ENCODE results near the gene RERE.

DNA sequence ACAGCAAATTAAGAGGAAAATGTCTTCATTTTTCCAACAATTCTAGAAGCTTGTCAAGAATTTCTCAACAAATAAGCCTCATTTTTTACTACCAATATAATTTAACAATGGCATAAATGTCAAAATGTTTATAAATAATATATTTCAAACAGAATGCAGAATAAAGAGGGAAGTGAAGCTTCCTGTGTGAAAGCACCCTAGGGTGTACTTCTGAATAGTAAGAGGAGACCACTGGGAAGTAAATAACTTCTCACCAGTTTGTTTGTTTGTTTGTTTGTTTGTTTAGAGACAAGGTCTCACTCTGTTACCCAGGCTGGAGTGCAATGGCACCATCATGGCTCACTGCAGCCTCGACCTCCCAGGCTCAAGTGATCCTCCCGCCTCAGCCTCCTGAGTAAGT is 255.2 kb downstream of the RERE start:
- TF ChIP-seq, protein P1, sequence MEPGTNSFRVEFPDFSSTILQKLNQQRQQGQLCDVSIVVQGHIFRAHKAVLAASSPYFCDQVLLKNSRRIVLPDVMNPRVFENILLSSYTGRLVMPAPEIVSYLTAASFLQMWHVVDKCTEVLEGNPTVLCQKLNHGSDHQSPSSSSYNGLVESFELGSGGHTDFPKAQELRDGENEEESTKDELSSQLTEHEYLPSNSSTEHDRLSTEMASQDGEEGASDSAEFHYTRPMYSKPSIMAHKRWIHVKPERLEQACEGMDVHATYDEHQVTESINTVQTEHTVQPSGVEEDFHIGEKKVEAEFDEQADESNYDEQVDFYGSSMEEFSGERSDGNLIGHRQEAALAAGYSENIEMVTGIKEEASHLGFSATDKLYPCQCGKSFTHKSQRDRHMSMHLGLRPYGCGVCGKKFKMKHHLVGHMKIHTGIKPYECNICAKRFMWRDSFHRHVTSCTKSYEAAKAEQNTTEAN (CRISPR knock-in tag; IDR thresholded peaks at IDR 0.05) = no peak
- TF ChIP-seq SMAD4 (CRISPR knock-in tag; IDR thresholded peaks at IDR 0.05) = no peak
- no peak for TF ChIP-seq NR3C1 (CRISPR knock-in tag; conservative IDR thresholded peaks at IDR 0.05; ENCODE audit: low read depth)
- no peak for TF ChIP-seq ZNF263 (CRISPR knock-in tag; IDR thresholded peaks at IDR 0.05; ENCODE audit: low read depth)
- TF ChIP-seq, protein P2, sequence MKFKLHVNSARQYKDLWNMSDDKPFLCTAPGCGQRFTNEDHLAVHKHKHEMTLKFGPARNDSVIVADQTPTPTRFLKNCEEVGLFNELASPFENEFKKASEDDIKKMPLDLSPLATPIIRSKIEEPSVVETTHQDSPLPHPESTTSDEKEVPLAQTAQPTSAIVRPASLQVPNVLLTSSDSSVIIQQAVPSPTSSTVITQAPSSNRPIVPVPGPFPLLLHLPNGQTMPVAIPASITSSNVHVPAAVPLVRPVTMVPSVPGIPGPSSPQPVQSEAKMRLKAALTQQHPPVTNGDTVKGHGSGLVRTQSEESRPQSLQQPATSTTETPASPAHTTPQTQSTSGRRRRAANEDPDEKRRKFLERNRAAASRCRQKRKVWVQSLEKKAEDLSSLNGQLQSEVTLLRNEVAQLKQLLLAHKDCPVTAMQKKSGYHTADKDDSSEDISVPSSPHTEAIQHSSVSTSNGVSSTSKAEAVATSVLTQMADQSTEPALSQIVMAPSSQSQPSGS (CRISPR knock-in tag; IDR thresholded peaks at IDR 0.05; ENCODE audit: borderline replicate concordance, low read depth) = no peak
- TF ChIP-seq, protein P3, sequence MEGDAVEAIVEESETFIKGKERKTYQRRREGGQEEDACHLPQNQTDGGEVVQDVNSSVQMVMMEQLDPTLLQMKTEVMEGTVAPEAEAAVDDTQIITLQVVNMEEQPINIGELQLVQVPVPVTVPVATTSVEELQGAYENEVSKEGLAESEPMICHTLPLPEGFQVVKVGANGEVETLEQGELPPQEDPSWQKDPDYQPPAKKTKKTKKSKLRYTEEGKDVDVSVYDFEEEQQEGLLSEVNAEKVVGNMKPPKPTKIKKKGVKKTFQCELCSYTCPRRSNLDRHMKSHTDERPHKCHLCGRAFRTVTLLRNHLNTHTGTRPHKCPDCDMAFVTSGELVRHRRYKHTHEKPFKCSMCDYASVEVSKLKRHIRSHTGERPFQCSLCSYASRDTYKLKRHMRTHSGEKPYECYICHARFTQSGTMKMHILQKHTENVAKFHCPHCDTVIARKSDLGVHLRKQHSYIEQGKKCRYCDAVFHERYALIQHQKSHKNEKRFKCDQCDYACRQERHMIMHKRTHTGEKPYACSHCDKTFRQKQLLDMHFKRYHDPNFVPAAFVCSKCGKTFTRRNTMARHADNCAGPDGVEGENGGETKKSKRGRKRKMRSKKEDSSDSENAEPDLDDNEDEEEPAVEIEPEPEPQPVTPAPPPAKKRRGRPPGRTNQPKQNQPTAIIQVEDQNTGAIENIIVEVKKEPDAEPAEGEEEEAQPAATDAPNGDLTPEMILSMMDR (IDR thresholded peaks at IDR 0.05) = no peak

Measured in WTC11 (cell line).